ENCODE results near the gene NAV3. TPM values are rescaled to one million over a fixed set of nuclear protein-coding genes. Genes with fewer than 3 reads are reported as not detected.

Gene NAV3
- total RNA-seq, 5 donors from 2014 or later (not counting 1 experiment from before 2014, with no cell fraction given): 0.26 TPM; not detected in 4

DNA sequence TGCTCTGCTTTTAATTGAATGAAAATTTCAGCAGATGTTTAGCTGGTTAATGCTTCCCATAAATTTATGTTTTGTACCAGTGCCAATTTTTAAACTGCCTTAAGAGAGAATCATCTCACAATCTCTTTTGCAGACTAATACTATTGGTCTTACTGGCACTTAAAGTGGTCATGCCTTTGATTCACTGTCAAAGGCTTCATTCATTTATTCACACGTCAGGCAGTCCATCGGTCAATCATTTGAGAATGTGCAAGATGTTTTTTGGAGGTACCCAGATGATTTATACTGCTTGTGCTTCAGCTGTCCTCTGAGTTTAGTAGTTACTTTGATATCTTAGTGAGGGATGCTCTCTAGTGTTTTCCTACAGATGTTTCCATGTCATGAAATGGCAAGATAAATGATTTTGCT lies 83.4 kb downstream of the NAV3 start:
- ChIA-PET POLR2A (no interaction called here), CTCF (interaction anchor here in 1 of 2 donors (1.0 kb wide), 1 partner anchor 13 kb away, joined by 3 read pairs; no protein-coding TSS in a partner anchor)
- H3K4me1 Mint-ChIP-seq: no peaks in the 10 kb centered on the region
- WGBS (ENCODE audit: insufficient coverage): 92% methylated on average over 2 of the region's 2 CpGs
- no peaks in the 10 kb centered on the region for H3K9me3 ChIP-seq
- H3K27ac Mint-ChIP-seq: no peak overlapping the region
- H3K27me3 ChIP-seq (replicated peaks in 1 of 2; ENCODE audit: control insufficient read depth in 2 of 2, extremely low read depth in 1 of 2, insufficient read depth in 2 of 2, low read length in 1 of 2): no peaks in the 10 kb centered on the region
- no peaks in the 10 kb centered on the region for H3K36me3 Mint-ChIP-seq
- peaks cover 6 to 13% (median 12%) of the 10 kb centered on the region in 3 donors for H3K9me3 Mint-ChIP-seq
- H3K36me3 ChIP-seq (ENCODE audit: control insufficient read depth in 2 of 2, extremely low read depth in 1 of 2, insufficient read depth in 1 of 2, low read length in 1 of 2): no peaks in the 10 kb centered on the region
- ATAC-seq (replicated peaks in 1 of 4) (no peak), DNase-seq (no peak)
- no peak overlapping the region for H3K4me3 Mint-ChIP-seq
- H3K27ac ChIP-seq (ENCODE audit: low read length): no peak overlapping the region
- no peaks in the 10 kb centered on the region for H3K27me3 Mint-ChIP-seq
- no peak overlapping the region for H3K4me3 ChIP-seq (ENCODE audit: control insufficient read depth in 1 of 2, extremely low read depth in 1 of 2, low read length in 1 of 2)
- H3K4me1 ChIP-seq (ENCODE audit: control insufficient read depth in 1 of 2, extremely low read depth in 1 of 2, insufficient read depth in 2 of 2, low read length in 2 of 2): no peaks in the 10 kb centered on the region

DNA sequence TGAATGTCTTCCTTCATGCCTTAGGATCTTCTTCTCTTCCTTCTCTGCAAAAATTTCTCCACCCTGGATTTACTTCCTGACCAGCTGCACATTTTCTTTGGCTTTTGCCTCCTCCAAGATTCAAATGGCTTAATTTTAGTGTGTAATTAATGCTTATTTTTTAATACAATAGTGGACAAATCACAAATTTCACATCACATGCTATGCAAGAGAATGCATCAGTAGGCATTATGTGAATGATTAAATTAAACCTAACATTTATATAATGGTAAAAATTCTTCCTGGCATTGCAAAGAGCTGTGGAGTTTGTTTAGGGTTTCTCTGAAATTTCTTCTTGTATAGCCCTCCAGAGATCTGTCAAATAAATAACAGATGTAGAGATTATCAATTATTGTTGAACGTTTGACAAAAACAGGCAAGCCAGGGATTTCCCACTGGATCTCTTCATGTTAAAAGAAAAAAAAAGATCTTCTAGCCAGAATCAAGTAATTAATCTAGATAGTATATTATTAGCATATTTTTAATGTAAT lies 84.4 kb downstream of the NAV3 start:
- WGBS (ENCODE audit: insufficient coverage): no CpG with 5 or more reads among the region's 1 CpG
- no peaks in the 10 kb centered on the region for H3K36me3 Mint-ChIP-seq
- H3K9me3 Mint-ChIP-seq: peaks cover 6 to 12% (median 11%) of the 10 kb centered on the region in 3 donors
- Histone ChIP-seq H3K27me3 (replicated peaks in 1 of 2; ENCODE audit: control insufficient read depth in 2 of 2, extremely low read depth in 1 of 2, insufficient read depth in 2 of 2, low read length in 1 of 2) (no peaks in the 10 kb centered on the region), H3K4me3 (ENCODE audit: control insufficient read depth in 1 of 2, extremely low read depth in 1 of 2, low read length in 1 of 2) (no peak overlapping the region), H3K36me3 (ENCODE audit: control insufficient read depth in 2 of 2, extremely low read depth in 1 of 2, insufficient read depth in 1 of 2, low read length in 1 of 2) (no peaks in the 10 kb centered on the region), H3K4me1 (ENCODE audit: control insufficient read depth in 1 of 2, extremely low read depth in 1 of 2, insufficient read depth in 2 of 2, low read length in 2 of 2) (no peaks in the 10 kb centered on the region), H3K9me3 (no peaks in the 10 kb centered on the region), H3K27ac (ENCODE audit: low read length) (no peak overlapping the region)
- no peak overlapping the region for H3K4me3 Mint-ChIP-seq
- no peaks in the 10 kb centered on the region for H3K27me3 Mint-ChIP-seq
- POLR2A ChIA-PET: no interaction called here
- H3K4me1 Mint-ChIP-seq: no peaks in the 10 kb centered on the region
- ATAC-seq (replicated peaks in 1 of 4) (no peak), DNase-seq (no peak)
- H3K27ac Mint-ChIP-seq: no peak overlapping the region
- CTCF ChIA-PET: interaction anchor here in 1 of 2 donors (0.6 kb wide), 1 partner anchor 38 kb away, joined by 3 read pairs; no protein-coding TSS in a partner anchor

DNA sequence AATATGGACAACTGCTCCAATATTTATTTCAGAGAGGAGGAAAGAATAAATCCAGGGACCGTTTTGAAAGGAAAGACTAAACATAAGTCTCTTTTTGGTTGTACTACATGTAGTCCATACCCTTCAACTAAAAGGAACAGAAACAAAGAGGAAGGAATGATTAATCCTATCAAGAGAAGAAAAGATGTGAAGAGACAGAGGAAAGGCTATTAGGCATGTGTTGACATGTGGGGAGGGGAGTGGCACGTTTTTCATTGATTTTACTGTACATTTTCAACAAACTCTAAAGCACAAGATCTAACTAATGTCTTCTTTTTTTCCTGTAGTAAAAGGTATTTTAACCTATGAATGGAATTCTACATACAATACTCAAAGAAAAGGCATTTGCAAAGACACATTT lies 85.6 kb downstream of the NAV3 start:
- Histone ChIP-seq H3K4me1 (ENCODE audit: control insufficient read depth in 1 of 2, extremely low read depth in 1 of 2, insufficient read depth in 2 of 2, low read length in 2 of 2) (no peaks in the 10 kb centered on the region), H3K27ac (ENCODE audit: low read length) (no peak overlapping the region), H3K36me3 (ENCODE audit: control insufficient read depth in 2 of 2, extremely low read depth in 1 of 2, insufficient read depth in 1 of 2, low read length in 1 of 2) (no peaks in the 10 kb centered on the region), H3K4me3 (ENCODE audit: control insufficient read depth in 1 of 2, extremely low read depth in 1 of 2, low read length in 1 of 2) (no peak overlapping the region), H3K9me3 (no peaks in the 10 kb centered on the region), H3K27me3 (replicated peaks in 1 of 2; ENCODE audit: control insufficient read depth in 2 of 2, extremely low read depth in 1 of 2, insufficient read depth in 2 of 2, low read length in 1 of 2) (no peaks in the 10 kb centered on the region)
- Mint-ChIP-seq H3K4me3 (no peak overlapping the region), H3K36me3 (no peaks in the 10 kb centered on the region), H3K27me3 (no peaks in the 10 kb centered on the region), H3K9me3 (peaks cover 6% of the 10 kb centered on the region in 3 donors), H3K4me1 (no peaks in the 10 kb centered on the region), H3K27ac (no peak overlapping the region)
- ChIA-PET POLR2A (no interaction called here), CTCF (no interaction called here)
- DNase-seq: no peak
- no peak for ATAC-seq (replicated peaks in 1 of 4)
- WGBS (ENCODE audit: insufficient coverage): no CpG with 5 or more reads among the region's 2 CpGs

DNA sequence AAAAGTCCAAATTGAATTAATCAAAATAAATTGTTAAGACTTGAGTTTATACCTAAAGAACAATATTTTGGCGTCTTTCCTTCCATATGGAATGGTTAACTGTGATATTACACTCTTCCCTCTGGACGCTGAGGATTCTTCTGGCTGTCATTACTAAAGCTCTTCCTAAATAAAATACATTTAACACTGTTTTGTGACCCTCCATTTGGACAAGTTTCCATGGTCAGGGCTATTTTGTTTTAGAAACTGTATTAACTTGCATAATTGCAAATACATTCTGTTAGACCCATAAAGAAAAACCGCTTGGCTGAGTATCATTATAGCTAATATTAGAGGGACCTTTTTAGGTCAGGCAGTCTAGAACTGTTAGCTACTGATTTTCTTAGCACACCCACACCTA lies 87.4 kb downstream of the NAV3 start:
- Histone ChIP-seq H3K9me3 (no peaks in the 10 kb centered on the region), H3K27ac (ENCODE audit: low read length) (no peak overlapping the region), H3K27me3 (replicated peaks in 1 of 2; ENCODE audit: control insufficient read depth in 2 of 2, extremely low read depth in 1 of 2, insufficient read depth in 2 of 2, low read length in 1 of 2) (no peaks in the 10 kb centered on the region), H3K36me3 (ENCODE audit: control insufficient read depth in 2 of 2, extremely low read depth in 1 of 2, insufficient read depth in 1 of 2, low read length in 1 of 2) (no peaks in the 10 kb centered on the region), H3K4me1 (ENCODE audit: control insufficient read depth in 1 of 2, extremely low read depth in 1 of 2, insufficient read depth in 2 of 2, low read length in 2 of 2) (no peaks in the 10 kb centered on the region), H3K4me3 (ENCODE audit: control insufficient read depth in 1 of 2, extremely low read depth in 1 of 2, low read length in 1 of 2) (no peak overlapping the region)
- no peak for DNase-seq
- no peak overlapping the region for H3K4me3 Mint-ChIP-seq
- no peaks in the 10 kb centered on the region for H3K27me3 Mint-ChIP-seq
- ChIA-PET CTCF (no interaction called here), POLR2A (no interaction called here)
- H3K27ac Mint-ChIP-seq: no peak overlapping the region
- ATAC-seq (replicated peaks in 1 of 4): no peak
- WGBS (ENCODE audit: insufficient coverage): no CpG with 5 or more reads among the region's 3 CpGs
- no peaks in the 10 kb centered on the region for H3K36me3 Mint-ChIP-seq
- H3K9me3 Mint-ChIP-seq: peaks cover 6 to 11% (median 10%) of the 10 kb centered on the region in 3 donors
- H3K4me1 Mint-ChIP-seq: no peaks in the 10 kb centered on the region

DNA sequence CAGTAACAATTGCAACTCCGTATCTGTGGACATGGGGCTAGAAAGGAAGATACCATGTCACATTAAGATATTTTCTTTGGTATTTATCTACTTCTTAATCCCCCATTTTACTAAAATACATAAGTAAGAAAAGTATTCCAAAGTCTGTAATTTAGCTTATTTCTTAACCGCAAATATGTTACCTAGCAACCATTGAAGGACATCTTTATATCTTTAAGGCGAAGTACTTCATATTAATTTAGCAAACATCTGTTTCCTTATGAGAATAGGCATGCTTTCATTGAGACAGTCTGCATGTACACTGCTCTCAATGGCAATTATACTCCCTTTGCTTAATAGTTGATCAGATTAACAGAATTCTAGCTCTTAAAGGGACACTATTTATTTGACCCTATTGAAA lies 88.8 kb downstream of the NAV3 start:
- H3K27ac ChIP-seq (ENCODE audit: low read length): no peak overlapping the region
- ATAC-seq (replicated peaks in 1 of 4): no peak
- H3K4me3 Mint-ChIP-seq: no peak overlapping the region
- CTCF ChIA-PET: no interaction called here
- H3K9me3 ChIP-seq: no peaks in the 10 kb centered on the region
- H3K27ac Mint-ChIP-seq: no peak overlapping the region
- POLR2A ChIA-PET: no interaction called here
- H3K9me3 Mint-ChIP-seq: peaks cover 10 to 11% (median 10%) of the 10 kb centered on the region in 3 donors
- H3K36me3 Mint-ChIP-seq: no peaks in the 10 kb centered on the region
- H3K4me1 Mint-ChIP-seq: no peaks in the 10 kb centered on the region
- H3K27me3 Mint-ChIP-seq: no peaks in the 10 kb centered on the region
- no peaks in the 10 kb centered on the region for H3K27me3 ChIP-seq (replicated peaks in 1 of 2; ENCODE audit: control insufficient read depth in 2 of 2, extremely low read depth in 1 of 2, insufficient read depth in 2 of 2, low read length in 1 of 2)
- H3K36me3 ChIP-seq (ENCODE audit: control insufficient read depth in 2 of 2, extremely low read depth in 1 of 2, insufficient read depth in 1 of 2, low read length in 1 of 2): no peaks in the 10 kb centered on the region
- H3K4me3 ChIP-seq (ENCODE audit: control insufficient read depth in 1 of 2, extremely low read depth in 1 of 2, low read length in 1 of 2): no peak overlapping the region
- H3K4me1 ChIP-seq (ENCODE audit: control insufficient read depth in 1 of 2, extremely low read depth in 1 of 2, insufficient read depth in 2 of 2, low read length in 2 of 2): no peaks in the 10 kb centered on the region
- 100% methylated on average over 1 of the region's 3 CpGs for WGBS (ENCODE audit: insufficient coverage)
- no peak for DNase-seq

DNA sequence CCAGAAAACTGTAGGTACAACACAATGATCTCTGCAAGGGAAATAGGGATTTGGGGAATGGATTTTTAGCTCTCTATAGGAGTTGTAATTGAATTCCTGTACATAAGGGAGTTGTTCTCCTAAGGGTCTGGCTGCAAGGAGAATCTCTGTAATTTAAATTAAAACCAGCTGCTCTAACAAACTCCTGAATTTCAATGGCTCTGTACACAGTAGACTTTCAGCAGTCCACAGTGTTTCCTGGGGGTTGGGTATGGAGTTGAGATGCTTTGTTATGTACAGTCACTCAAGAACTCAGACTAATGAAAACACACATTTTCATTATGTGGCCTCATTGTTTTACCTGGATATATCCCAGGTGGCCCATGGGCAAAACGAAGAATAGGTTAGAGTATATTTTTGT lies 93.2 kb downstream of the NAV3 start:
- Mint-ChIP-seq H3K4me3 (no peak overlapping the region), H3K4me1 (no peaks in the 10 kb centered on the region), H3K27me3 (no peaks in the 10 kb centered on the region), H3K36me3 (no peaks in the 10 kb centered on the region), H3K9me3 (peaks cover 4 to 9% (median 5%) of the 10 kb centered on the region in 3 donors), H3K27ac (no peak overlapping the region)
- DNase-seq (no peak), ATAC-seq (replicated peaks in 1 of 4) (no peak)
- Histone ChIP-seq H3K27me3 (replicated peaks in 1 of 2; ENCODE audit: control insufficient read depth in 2 of 2, extremely low read depth in 1 of 2, insufficient read depth in 2 of 2, low read length in 1 of 2) (no peaks in the 10 kb centered on the region), H3K36me3 (ENCODE audit: control insufficient read depth in 2 of 2, extremely low read depth in 1 of 2, insufficient read depth in 1 of 2, low read length in 1 of 2) (no peaks in the 10 kb centered on the region), H3K4me3 (ENCODE audit: control insufficient read depth in 1 of 2, extremely low read depth in 1 of 2, low read length in 1 of 2) (no peak overlapping the region), H3K27ac (ENCODE audit: low read length) (no peak overlapping the region), H3K9me3 (no peaks in the 10 kb centered on the region), H3K4me1 (ENCODE audit: control insufficient read depth in 1 of 2, extremely low read depth in 1 of 2, insufficient read depth in 2 of 2, low read length in 2 of 2) (no peaks in the 10 kb centered on the region)
- POLR2A ChIA-PET: no interaction called here
- WGBS (ENCODE audit: insufficient coverage): no CpG with 5 or more reads among the region's 1 CpG
- CTCF ChIA-PET: no interaction called here

DNA sequence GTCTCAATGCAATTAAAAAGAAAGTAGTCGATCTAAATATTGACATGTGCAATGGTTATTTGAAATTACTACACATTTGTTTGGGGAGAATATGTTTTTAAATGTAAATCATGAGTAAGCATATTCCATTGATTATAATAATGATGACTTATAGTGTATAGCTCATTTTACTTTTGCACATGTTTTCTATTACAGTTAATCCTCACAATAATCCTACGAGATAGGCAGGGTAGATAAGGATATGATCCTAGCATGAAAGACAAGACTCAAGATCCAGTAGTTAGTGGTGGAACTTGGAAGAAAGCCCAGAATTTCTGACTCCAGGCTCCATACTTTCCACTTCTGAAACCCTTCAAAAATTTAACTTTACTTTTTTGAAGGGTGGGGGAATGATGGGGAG lies 94.0 kb downstream of the NAV3 start:
- Histone ChIP-seq H3K27ac (ENCODE audit: low read length) (no peak overlapping the region), H3K4me1 (ENCODE audit: control insufficient read depth in 1 of 2, extremely low read depth in 1 of 2, insufficient read depth in 2 of 2, low read length in 2 of 2) (no peaks in the 10 kb centered on the region), H3K9me3 (no peaks in the 10 kb centered on the region), H3K36me3 (ENCODE audit: control insufficient read depth in 2 of 2, extremely low read depth in 1 of 2, insufficient read depth in 1 of 2, low read length in 1 of 2) (no peaks in the 10 kb centered on the region), H3K27me3 (replicated peaks in 1 of 2; ENCODE audit: control insufficient read depth in 2 of 2, extremely low read depth in 1 of 2, insufficient read depth in 2 of 2, low read length in 1 of 2) (no peaks in the 10 kb centered on the region), H3K4me3 (ENCODE audit: control insufficient read depth in 1 of 2, extremely low read depth in 1 of 2, low read length in 1 of 2) (no peak overlapping the region)
- Mint-ChIP-seq H3K36me3 (no peaks in the 10 kb centered on the region), H3K9me3 (peaks cover 4 to 9% (median 5%) of the 10 kb centered on the region in 3 donors), H3K27ac (no peak overlapping the region), H3K4me1 (no peaks in the 10 kb centered on the region), H3K27me3 (no peaks in the 10 kb centered on the region), H3K4me3 (no peak overlapping the region)
- DNase-seq: no peak
- no CpG with 5 or more reads among the region's 2 CpGs for WGBS (ENCODE audit: insufficient coverage)
- CTCF ChIA-PET: no interaction called here
- ATAC-seq (replicated peaks in 1 of 4): no peak
- POLR2A ChIA-PET: no interaction called here
